ENCODE data around the gene DAB2. TPM values are rescaled to one million over a fixed set of nuclear protein-coding genes. Genes with fewer than 3 reads are reported as not detected.

DAB2 gene
- total RNA-seq, 1 experiment from 2014 or later: 2.3 TPM

DNA sequence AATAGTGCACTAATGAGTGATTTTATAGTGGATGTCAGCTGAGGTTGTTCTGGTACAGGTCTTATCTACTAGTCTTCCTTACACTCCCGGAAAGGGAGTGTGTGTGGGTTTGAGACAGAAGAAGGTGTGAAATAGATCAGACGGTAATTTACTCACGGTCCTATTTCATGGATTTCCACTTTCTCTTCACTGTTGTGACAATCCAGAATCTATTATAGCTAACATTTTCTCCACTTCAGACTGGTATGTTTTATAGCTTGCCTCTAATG, 53.5 kb downstream of the DAB2 start:
- no CpG with 5 or more reads among the region's 3 CpGs for WGBS (ENCODE audit: extremely low coverage, insufficient read length, low lambda C conversion rate)

More for the DNA sequence above, 53.5 kb downstream of the DAB2 start:
- Histone ChIP-seq H3K23me2 (ENCODE audit: insufficient read length, low read depth, low read length, poor library complexity, severe bottlenecking) (no peaks in the 10 kb centered on the region), H3K9me3 (ENCODE audit: control insufficient read depth, low read depth, low read length) (no peaks in the 10 kb centered on the region), H3K14ac (ENCODE audit: insufficient read depth, low read length) (no peak overlapping the region), H3K79me2 (ENCODE audit: insufficient read depth, low read length) (no peaks in the 10 kb centered on the region), H3K23ac (ENCODE audit: insufficient read length, low read depth, low read length) (no peak overlapping the region), H2BK20ac (ENCODE audit: low read depth, low read length, poor library complexity, severe bottlenecking) (no peak overlapping the region), H2BK120ac (ENCODE audit: low read depth, low read length, poor library complexity, severe bottlenecking) (no peak overlapping the region), H3K56ac (ENCODE audit: insufficient read length, low read depth, low read length) (no peak overlapping the region), H2BK5ac (ENCODE audit: insufficient read length, low read length) (no peak overlapping the region), H3K18ac (ENCODE audit: insufficient read length, low read depth, low read length) (no peak overlapping the region), H3K27ac (ENCODE audit: insufficient read length, low read depth, low read length) (no peak overlapping the region), H2AK5ac (ENCODE audit: insufficient read length, low read length) (no peak overlapping the region), H3K4me1 (ENCODE audit: insufficient read depth, low read length) (no peaks in the 10 kb centered on the region), H3T11ph (ENCODE audit: low read length) (no peak overlapping the region), H4K20me1 (ENCODE audit: control insufficient read depth, insufficient read depth, insufficient read length) (no peaks in the 10 kb centered on the region), H3K4ac (ENCODE audit: low read depth, low read length) (no peak overlapping the region), H4K5ac (ENCODE audit: insufficient read length, low read depth, low read length) (no peak overlapping the region), H4K8ac (replicated peaks; ENCODE audit: insufficient read length, low read depth, low read length) (no peak overlapping the region), H3K4me2 (ENCODE audit: insufficient read depth, insufficient read length, low read length) (no peak overlapping the region), H2BK15ac (ENCODE audit: low read depth, low read length) (no peak overlapping the region), H2BK12ac (ENCODE audit: insufficient read length, low read depth, low read length) (no peak overlapping the region), H2AFZ (ENCODE audit: low read length) (no peak overlapping the region), H3K27me3 (ENCODE audit: insufficient read depth, low read length) (no peaks in the 10 kb centered on the region), H3K79me1 (ENCODE audit: insufficient read depth, low read depth, low read length, poor library complexity, severe bottlenecking) (no peaks in the 10 kb centered on the region), H4K91ac (ENCODE audit: insufficient read length, low read depth, low read length) (no peak overlapping the region), H3K9ac (ENCODE audit: extremely low read depth, insufficient read length, low read length) (no peak overlapping the region)
- no peak for DNase-seq
- TF ChIP-seq, protein P1, sequence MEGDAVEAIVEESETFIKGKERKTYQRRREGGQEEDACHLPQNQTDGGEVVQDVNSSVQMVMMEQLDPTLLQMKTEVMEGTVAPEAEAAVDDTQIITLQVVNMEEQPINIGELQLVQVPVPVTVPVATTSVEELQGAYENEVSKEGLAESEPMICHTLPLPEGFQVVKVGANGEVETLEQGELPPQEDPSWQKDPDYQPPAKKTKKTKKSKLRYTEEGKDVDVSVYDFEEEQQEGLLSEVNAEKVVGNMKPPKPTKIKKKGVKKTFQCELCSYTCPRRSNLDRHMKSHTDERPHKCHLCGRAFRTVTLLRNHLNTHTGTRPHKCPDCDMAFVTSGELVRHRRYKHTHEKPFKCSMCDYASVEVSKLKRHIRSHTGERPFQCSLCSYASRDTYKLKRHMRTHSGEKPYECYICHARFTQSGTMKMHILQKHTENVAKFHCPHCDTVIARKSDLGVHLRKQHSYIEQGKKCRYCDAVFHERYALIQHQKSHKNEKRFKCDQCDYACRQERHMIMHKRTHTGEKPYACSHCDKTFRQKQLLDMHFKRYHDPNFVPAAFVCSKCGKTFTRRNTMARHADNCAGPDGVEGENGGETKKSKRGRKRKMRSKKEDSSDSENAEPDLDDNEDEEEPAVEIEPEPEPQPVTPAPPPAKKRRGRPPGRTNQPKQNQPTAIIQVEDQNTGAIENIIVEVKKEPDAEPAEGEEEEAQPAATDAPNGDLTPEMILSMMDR (conservative IDR thresholded peaks at IDR 0.05): no peak
- peaks cover 6 to 12% of the 10 kb centered on the region in 2 experiments for H3K4me1 Mint-ChIP-seq
- H3K4me3 Mint-ChIP-seq: no peak overlapping the region
- no peaks in the 10 kb centered on the region for H3K36me3 Mint-ChIP-seq (ENCODE audit: insufficient read depth in 1 of 3, low read depth in 3 of 3)
- H3K9me3 Mint-ChIP-seq: no peaks in the 10 kb centered on the region
- H3K27ac Mint-ChIP-seq: no peak overlapping the region
- no peaks in the 10 kb centered on the region for H3K27me3 Mint-ChIP-seq (ENCODE audit: low read depth)

All from H9 (cell line).